ENCODE data around the gene CD37.

GRCh38 chr19:49297403-49297802 is 37.8 kb upstream of the CD37 start:
- TF ChIP-seq POLR2A (IDR thresholded peaks at IDR 0.05): no peak
- no peak for TF ChIP-seq CTCF (IDR thresholded peaks at IDR 0.05)
